Effector memory CD4-positive, alpha-beta T cell (primary cell): ENCODE data around the gene NFKBIL1.

Experiments used
- DNase-seq, 3 donors: peaks; one replicate each; pipeline ENCODE4 v3.0.0-alpha.2; 2020
- H3K27ac ChIP-seq: 2 replicates; pipeline ENCODE4 v1.7.0; 2013; ENCODE audit warnings: mild to moderate bottlenecking, low read length, moderate library complexity; ENCODE audit not compliant: insufficient read depth, poor library complexity, severe bottlenecking
- H3K27me3 ChIP-seq: replicated peaks from 2 replicates; pipeline ENCODE4 v1.7.0; 2013; ENCODE audit warnings: mild to moderate bottlenecking, low read length; ENCODE audit not compliant: insufficient read depth, control insufficient read depth, poor library complexity, severe bottlenecking
- H3K36me3 ChIP-seq: 2 replicates; pipeline ENCODE4 v1.7.0; 2013; ENCODE audit warnings: mild to moderate bottlenecking, low read length, moderate library complexity; ENCODE audit not compliant: control insufficient read depth, insufficient read depth
- H3K4me1 ChIP-seq: 2 replicates; pipeline ENCODE4 v1.7.0; 2013; ENCODE audit warnings: low read length, mild to moderate bottlenecking; ENCODE audit not compliant: control insufficient read depth, insufficient read depth, poor library complexity, severe bottlenecking
- H3K4me3 ChIP-seq: 2 replicates; pipeline ENCODE4 v1.7.0; 2013; ENCODE audit warnings: low read length, low read depth, mild to moderate bottlenecking; ENCODE audit not compliant: insufficient read depth, poor library complexity, severe bottlenecking
- H3K9me3 ChIP-seq: 2 replicates; pipeline ENCODE4 v1.7.0; 2013; ENCODE audit warnings: mild to moderate bottlenecking, low read length, moderate library complexity; ENCODE audit not compliant: control insufficient read depth

NFKBIL1 gene

GRCh38 chr6:31525932-31526591, 21.3 kb upstream of the NFKBIL1 start:
- DNase-seq, result no peak
- H3K27ac ChIP-seq, result no peak overlapping the region

DNA sequence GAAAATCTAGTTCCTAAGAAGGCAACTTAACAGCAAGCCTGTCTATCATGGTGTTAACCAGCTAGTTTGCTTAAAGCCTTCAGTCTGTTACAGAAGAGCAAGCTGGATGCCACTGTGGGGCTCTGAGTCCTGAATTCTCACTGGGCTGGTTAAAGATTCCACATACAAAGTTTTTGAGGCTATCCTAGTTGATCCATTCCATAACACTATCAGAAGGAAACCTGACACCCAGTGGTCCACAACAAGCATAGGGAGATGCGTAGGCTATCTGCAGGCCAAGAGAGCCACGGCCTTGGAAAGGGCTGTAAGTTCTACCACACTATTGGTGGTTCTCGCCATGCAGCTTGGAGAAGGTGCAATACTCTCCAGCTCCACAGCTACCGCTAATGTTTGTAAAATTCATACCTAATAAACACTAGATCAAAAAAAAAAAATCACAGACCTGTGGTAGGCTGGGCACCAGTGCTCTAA, 19.1 kb upstream of the NFKBIL1 start:
- H3K27ac ChIP-seq, result no peak overlapping the region
- no peak for DNase-seq
- H3K9me3 ChIP-seq, result no peaks in the 10 kb centered on the region
- no peak overlapping the region for H3K4me3 ChIP-seq
- H3K4me1 ChIP-seq, result no peaks in the 10 kb centered on the region
- H3K36me3 ChIP-seq, result peaks cover 38% of the 10 kb centered on the region
- no peaks in the 10 kb centered on the region for H3K27me3 ChIP-seq

More at GRCh38 chr6:31525932-31526591, 21.3 kb upstream of the NFKBIL1 start:
- no peaks in the 10 kb centered on the region for H3K4me1 ChIP-seq
- peaks cover 16% of the 10 kb centered on the region for H3K36me3 ChIP-seq
- no peaks in the 10 kb centered on the region for H3K9me3 ChIP-seq
- no peak overlapping the region for H3K4me3 ChIP-seq
- no peaks in the 10 kb centered on the region for H3K27me3 ChIP-seq

DNA sequence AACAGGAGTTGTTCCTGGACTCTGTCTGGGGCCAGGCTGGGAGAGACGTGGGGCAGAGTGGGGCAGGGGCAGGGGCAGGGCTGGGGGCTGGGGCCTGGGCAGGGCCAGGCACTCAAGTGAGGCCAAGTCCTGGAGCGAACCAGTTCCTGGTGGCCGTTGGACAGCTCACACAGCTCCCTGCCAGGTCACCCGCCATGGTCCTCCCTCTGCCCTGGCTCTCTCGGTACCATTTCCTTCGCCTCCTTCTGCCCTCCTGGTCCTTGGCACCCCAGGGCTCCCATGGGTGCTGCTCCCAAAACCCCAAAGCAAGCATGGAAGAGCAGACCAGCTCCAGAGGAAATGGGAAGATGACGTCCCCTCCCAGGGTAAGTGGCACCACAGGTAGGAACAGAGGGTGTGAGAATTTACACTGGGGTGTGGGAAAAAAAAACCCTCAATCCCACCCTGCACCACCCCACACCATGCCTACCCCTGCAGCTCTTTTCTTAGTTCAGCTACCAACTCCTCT, 18.5 kb upstream of the NFKBIL1 start, which contains the start of gene MCCD1:
Gene MCCD1 (plus strand): TSS at position 142 of the 508 bp plus-strand sequence. CDS start 53 bp downstream, at position 195.
- H3K27me3 ChIP-seq, result no peaks in the 10 kb centered on the region
- H3K4me3 ChIP-seq, result no peak within 1 kb of the TSS
- H3K36me3 ChIP-seq, result peaks cover 44% of the 10 kb centered on the region
- peak within 1 kb of the TSS; percentile 7 for H3K27ac ChIP-seq
- no peaks in the 10 kb centered on the region for H3K4me1 ChIP-seq
- no peak for DNase-seq
- H3K9me3 ChIP-seq, result no peaks in the 10 kb centered on the region

GRCh38 chr6:31529329-31530150, 17.9 kb upstream of the NFKBIL1 start:
- no peaks in the 10 kb centered on the region for H3K27me3 ChIP-seq
- H3K27ac ChIP-seq, result peak overlapping the region; percentile 7
- no peaks in the 10 kb centered on the region for H3K4me1 ChIP-seq
- no peak overlapping the region for H3K4me3 ChIP-seq
- peaks cover 50% of the 10 kb centered on the region for H3K36me3 ChIP-seq
- no peaks in the 10 kb centered on the region for H3K9me3 ChIP-seq
- DNase-seq, result no peak

DNA sequence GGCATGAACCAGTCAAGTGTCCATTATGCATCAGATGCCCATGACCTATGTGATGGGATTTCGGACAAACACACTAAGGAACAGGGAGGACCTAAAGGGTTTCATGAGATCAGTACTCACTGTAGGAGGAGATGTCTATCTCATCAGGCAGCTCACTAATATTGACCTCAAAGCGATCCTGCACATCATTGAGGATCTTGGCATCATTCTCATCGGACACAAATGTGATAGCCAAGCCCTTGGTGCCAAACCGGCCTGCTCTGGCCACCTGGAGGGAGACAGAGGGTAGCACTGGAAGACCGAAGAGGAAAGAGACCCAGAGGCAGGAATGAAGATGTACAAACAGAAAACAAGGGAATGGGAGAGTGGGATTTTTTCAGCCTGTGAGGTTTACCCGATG, 16.7 kb upstream of the NFKBIL1 start:
- Histone ChIP-seq H3K4me1 (no peaks in the 10 kb centered on the region), H3K27ac (no peak overlapping the region), H3K36me3 (peaks cover 62% of the 10 kb centered on the region), H3K4me3 (no peak overlapping the region), H3K9me3 (no peaks in the 10 kb centered on the region), H3K27me3 (no peaks in the 10 kb centered on the region)
- no peak for DNase-seq

DNA sequence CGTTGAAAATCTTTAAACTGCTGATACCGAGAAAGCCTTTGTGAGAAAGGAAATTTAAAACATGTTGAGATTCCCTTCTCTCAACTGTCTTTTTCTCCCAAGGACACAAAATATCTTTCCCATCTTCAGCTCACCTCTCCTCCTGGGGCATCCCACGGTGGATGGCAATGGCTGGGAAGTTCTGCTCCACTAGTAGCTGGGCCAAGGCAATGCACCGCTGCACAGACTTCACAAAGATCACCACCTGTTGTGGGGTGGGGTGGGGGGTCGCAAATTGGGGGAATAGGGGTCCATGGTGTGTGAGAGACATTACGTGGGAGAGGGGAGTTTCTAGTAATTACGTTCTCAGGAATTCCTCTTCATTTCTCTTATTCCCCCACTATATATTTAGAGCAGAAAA, 16.2 kb upstream of the NFKBIL1 start:
- H3K9me3 ChIP-seq, result no peaks in the 10 kb centered on the region
- H3K27ac ChIP-seq, result no peak overlapping the region
- no peak for DNase-seq
- H3K4me3 ChIP-seq, result no peak overlapping the region
- peaks cover 67% of the 10 kb centered on the region for H3K36me3 ChIP-seq
- no peaks in the 10 kb centered on the region for H3K27me3 ChIP-seq
- no peaks in the 10 kb centered on the region for H3K4me1 ChIP-seq

DNA sequence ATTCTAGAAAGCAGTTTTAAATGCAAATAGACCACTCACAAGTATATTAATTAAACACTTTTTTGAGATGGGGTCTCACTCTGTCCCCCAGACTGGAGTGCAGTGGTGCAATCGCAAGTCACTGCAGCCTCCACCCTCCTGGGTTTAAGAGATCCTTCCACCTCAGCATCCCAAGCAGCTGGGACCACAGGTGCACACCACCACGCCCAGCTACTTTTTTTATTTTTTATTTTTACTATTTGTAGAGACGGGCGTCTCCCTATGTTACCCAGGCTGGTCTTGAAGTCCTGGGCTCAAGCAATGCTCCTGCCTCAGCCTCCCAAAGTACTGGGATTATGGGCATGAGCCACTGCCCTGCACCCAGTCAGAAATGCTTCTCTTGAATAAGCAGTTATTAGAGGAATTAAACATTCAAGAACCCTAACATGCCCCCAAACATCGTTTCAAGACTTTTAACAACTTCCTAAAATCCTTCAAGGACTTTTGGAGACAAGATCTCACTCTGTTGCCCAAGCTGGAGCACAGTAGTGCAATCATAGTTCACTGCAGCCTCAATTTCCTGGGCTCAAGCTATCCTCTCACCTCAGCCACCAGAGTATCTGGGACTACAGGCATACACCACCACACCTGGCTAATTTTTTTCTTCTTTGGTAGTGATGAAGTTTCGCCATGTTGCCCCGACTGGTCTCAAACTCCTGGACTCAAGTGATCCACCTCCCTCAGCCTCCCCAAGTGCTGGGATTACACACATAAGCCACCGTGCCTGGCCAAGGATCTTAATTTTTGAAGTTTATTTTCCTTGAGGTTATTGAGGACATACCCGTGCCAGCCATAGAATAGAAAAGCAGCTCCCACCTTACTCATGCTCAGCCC, 15.4 kb upstream of the NFKBIL1 start:
- no peak for DNase-seq
- H3K27me3 ChIP-seq, result no peaks in the 10 kb centered on the region

DNA sequence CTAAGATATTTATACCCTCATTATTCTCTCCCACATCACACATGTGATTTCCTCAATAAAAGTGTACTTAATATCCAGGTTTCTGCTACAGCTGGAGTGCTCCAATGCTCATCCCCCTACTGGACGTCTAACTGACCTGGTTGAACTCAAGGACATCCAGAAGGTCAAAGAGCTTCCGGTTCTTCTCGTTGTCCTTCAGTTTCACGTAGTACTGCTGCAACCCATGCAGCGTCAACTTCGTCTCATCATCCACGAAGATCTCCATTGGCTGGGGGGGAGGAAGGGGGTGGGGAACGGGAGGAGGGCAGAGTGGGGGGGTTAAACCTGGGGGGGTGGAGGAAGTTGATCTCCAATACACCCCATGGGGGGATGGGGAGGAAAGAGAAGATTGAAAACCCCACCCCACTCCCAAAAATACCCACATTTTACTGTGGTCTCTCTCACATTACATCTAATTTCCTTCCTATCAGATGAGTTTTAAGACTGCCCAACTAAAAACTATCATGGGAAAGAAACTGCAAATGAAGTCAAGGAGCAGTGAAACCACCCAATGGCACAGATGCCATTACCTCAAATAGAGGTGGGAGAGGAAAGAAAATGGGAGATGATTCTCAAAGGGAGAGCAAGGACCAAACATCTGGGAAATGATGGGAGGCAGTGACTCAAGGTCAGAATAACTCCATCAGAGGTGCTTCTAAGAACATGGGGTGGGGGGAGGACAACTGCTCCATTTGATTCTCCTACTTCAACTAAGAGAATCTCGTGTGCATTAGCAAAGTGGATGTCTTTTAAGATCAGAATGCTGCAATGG, 14.6 kb upstream of the NFKBIL1 start:
- H3K9me3 ChIP-seq, result no peaks in the 10 kb centered on the region
- H3K4me1 ChIP-seq, result no peaks in the 10 kb centered on the region
- DNase-seq, result no peak
- no peak overlapping the region for H3K27ac ChIP-seq
- no peaks in the 10 kb centered on the region for H3K27me3 ChIP-seq
- H3K36me3 ChIP-seq, result peaks cover 82% of the 10 kb centered on the region
- H3K4me3 ChIP-seq, result no peak overlapping the region

More for the DNA sequence above, 15.4 kb upstream of the NFKBIL1 start:
- Histone ChIP-seq H3K9me3 (no peaks in the 10 kb centered on the region), H3K4me3 (no peak overlapping the region), H3K27ac (no peak overlapping the region), H3K4me1 (no peaks in the 10 kb centered on the region), H3K36me3 (peaks cover 75% of the 10 kb centered on the region)

- H3K27ac ChIP-seq, result no peak overlapping the region
Measured at GRCh38 chr6:31533455-31533841, 14.0 kb upstream of the NFKBIL1 start.

More at GRCh38 chr6:31533455-31533841, 14.0 kb upstream of the NFKBIL1 start:
- H3K9me3 ChIP-seq, result no peaks in the 10 kb centered on the region
- no peaks in the 10 kb centered on the region for H3K4me1 ChIP-seq
- no peak for DNase-seq
- H3K4me3 ChIP-seq, result no peak overlapping the region
- H3K36me3 ChIP-seq, result peaks cover 87% of the 10 kb centered on the region
- H3K27me3 ChIP-seq, result no peaks in the 10 kb centered on the region
